ENCODE measurements around the gene RSRC2. TPM values are rescaled to one million over a fixed set of nuclear protein-coding genes. Genes with fewer than 3 reads are reported as not detected.
A peak's percentile ranks its signal among the peaks of the same experiment; 100 is the strongest.

The RSRC2 gene
- total RNA-seq, 2 experiments from 2014 or later = 339 to 341 TPM

DNA sequence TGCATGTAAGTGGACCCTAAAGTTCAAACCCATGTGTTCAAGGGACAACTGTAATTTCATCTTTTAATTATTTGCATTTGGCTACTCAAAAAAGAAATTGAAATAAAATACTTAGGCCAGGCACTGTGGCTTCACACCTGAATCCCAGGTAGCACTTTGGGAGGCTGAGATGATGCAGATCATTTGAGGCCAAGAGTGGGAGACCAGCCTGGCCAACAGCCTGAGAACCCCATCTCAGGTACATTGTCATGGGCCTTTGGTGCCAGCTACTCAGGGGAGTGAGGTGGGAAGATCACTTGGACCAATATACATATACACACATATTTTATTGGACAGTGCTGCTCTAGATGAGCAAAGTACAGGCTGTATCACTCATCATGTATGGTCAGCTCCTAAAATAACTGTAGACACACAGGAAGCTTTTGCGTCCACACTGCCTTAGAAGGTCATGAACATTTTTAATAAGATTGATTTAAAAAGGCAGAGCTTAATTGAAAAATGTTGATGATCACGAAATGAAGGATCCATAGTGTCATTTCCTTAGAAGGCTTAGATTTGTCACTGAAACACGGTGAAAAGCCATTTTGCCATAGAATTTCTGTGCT is 23.5 kb downstream of the RSRC2 start:
- peaks cover 24% of the 10 kb centered on the region for H3K4me1 ChIP-seq (ENCODE audit: insufficient read depth, low read length)
- ATAC-seq (ENCODE audit: poor library complexity) = no peak
- Mint-ChIP-seq H3K9me3 (no peaks in the 10 kb centered on the region), H3K4me3 (peak overlapping the region; percentile 54), H3K27ac (peak overlapping the region; percentile 36), H3K36me3 (ENCODE audit: low read depth) (peaks cover 78% of the 10 kb centered on the region), H3K27me3 (no peaks in the 10 kb centered on the region), H3K4me1 (ENCODE audit: low read depth) (peaks cover 38% of the 10 kb centered on the region)
- H3K36me3 ChIP-seq (ENCODE audit: insufficient read depth, low read length) = peaks cover 49% of the 10 kb centered on the region
- H3K9me3 ChIP-seq (ENCODE audit: control insufficient read depth in 1 of 2, insufficient read depth in 1 of 2, low read length in 2 of 2) = no peaks in the 10 kb centered on the region
- CTCF ChIA-PET = interaction anchor here (0.6 to 1.6 kb wide), 2 partner anchors 32 to 271 kb away, joined by 3 to 4 read pairs; partner anchors contain the start of gene CCDC62
- TF ChIP-seq, protein P1, sequence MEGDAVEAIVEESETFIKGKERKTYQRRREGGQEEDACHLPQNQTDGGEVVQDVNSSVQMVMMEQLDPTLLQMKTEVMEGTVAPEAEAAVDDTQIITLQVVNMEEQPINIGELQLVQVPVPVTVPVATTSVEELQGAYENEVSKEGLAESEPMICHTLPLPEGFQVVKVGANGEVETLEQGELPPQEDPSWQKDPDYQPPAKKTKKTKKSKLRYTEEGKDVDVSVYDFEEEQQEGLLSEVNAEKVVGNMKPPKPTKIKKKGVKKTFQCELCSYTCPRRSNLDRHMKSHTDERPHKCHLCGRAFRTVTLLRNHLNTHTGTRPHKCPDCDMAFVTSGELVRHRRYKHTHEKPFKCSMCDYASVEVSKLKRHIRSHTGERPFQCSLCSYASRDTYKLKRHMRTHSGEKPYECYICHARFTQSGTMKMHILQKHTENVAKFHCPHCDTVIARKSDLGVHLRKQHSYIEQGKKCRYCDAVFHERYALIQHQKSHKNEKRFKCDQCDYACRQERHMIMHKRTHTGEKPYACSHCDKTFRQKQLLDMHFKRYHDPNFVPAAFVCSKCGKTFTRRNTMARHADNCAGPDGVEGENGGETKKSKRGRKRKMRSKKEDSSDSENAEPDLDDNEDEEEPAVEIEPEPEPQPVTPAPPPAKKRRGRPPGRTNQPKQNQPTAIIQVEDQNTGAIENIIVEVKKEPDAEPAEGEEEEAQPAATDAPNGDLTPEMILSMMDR (IDR thresholded peaks at IDR 0.05) = no peak
- intact Hi-C loops (cut with DNase I, micrococcal nuclease) = loop anchor here in 1 of 2 experiments (10.0 kb wide), 1 partner anchor 238 kb away; the partner anchor contains the start of gene VPS33A
- no peak for DNase-seq
- H3K27ac ChIP-seq (ENCODE audit: low read depth in 1 of 2, low read length in 2 of 2) = peak overlapping the region in 1 of 2 donors; percentile 29
- H3K4me3 ChIP-seq (ENCODE audit: low read length) = no peak overlapping the region
- POLR2A ChIA-PET = interaction anchor here (1.1 to 7.3 kb wide), 3 partner anchors 9 to 23 kb away, joined by 3 to 208 read pairs (median 3); partner anchors contain the start of genes KNTC1 and RSRC2
- no peaks in the 10 kb centered on the region for H3K27me3 ChIP-seq (ENCODE audit: control insufficient read depth in 1 of 2, insufficient read depth in 2 of 2, low read length in 2 of 2)

DNA sequence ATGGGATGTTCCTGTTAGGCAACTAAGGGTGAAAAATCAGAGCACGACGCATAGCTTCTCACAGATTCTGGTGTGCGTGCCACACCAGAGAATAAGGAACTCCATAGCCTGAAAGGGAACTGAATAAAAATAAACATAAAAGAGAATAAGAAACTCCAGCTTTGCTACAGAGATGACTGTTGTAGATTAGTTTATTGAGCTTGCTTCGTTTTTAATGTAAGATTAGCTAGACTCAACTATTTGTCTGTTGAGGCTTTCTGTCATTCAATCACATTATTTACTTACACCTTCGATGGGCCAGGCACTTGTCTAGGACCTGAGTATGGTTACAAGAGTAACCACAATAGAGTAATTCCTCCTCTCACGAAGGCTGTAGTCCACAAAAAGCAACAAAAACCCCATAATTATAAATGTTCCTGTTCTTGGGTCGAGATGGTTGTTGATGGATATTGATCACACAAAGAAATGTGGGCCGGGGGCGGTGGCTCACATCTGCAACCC is 25.2 kb downstream of the RSRC2 start:
- H3K27ac ChIP-seq (ENCODE audit: low read depth in 1 of 2, low read length in 2 of 2) = peak overlapping the region; percentile 65 to 89
- peak overlapping the region; percentile 96 for H3K4me3 Mint-ChIP-seq
- no peaks in the 10 kb centered on the region for H3K27me3 Mint-ChIP-seq
- no peaks in the 10 kb centered on the region for H3K9me3 Mint-ChIP-seq
- intact Hi-C loops (cut with DNase I, micrococcal nuclease) = loop anchor here in 1 of 2 experiments (1.0 to 10.0 kb wide), 3 partner anchors 25 to 237 kb away; partner anchors contain the start of genes RSRC2 and VPS33A
- POLR2A ChIA-PET = interaction anchor here (0.6 to 7.3 kb wide), 26 partner anchors 9 to 1211 kb away, joined by 3 to 208 read pairs (median 4); partner anchors contain the start of genes ATP6V0A2, CLIP1, DDX55 and DENR
- ATAC-seq (ENCODE audit: poor library complexity) (no peak), DNase-seq (no peak)
- peaks cover 64% of the 10 kb centered on the region for H3K36me3 Mint-ChIP-seq (ENCODE audit: low read depth)
- peak overlapping the region; percentile 97 for H3K27ac Mint-ChIP-seq
- H3K9me3 ChIP-seq (ENCODE audit: control insufficient read depth in 1 of 2, insufficient read depth in 1 of 2, low read length in 2 of 2) = no peaks in the 10 kb centered on the region
- peak overlapping the region; percentile 80 for H3K4me3 ChIP-seq (ENCODE audit: low read length)
- CTCF ChIA-PET = interaction anchor here (1.0 to 2.1 kb wide), 10 partner anchors 9 to 707 kb away, joined by 3 to 22 read pairs (median 4); partner anchors contain the start of genes CLIP1, DENR, KNTC1 and RSRC2
- H3K36me3 ChIP-seq (ENCODE audit: insufficient read depth, low read length) = peaks cover 33% of the 10 kb centered on the region
- H3K27me3 ChIP-seq (ENCODE audit: control insufficient read depth in 1 of 2, insufficient read depth in 2 of 2, low read length in 2 of 2) = no peaks in the 10 kb centered on the region
- peaks cover 41% of the 10 kb centered on the region for H3K4me1 ChIP-seq (ENCODE audit: insufficient read depth, low read length)
- H3K4me1 Mint-ChIP-seq (ENCODE audit: low read depth) = peaks cover 47% of the 10 kb centered on the region
- TF ChIP-seq, protein P1 (IDR thresholded peaks at IDR 0.05) = no peak

DNA sequence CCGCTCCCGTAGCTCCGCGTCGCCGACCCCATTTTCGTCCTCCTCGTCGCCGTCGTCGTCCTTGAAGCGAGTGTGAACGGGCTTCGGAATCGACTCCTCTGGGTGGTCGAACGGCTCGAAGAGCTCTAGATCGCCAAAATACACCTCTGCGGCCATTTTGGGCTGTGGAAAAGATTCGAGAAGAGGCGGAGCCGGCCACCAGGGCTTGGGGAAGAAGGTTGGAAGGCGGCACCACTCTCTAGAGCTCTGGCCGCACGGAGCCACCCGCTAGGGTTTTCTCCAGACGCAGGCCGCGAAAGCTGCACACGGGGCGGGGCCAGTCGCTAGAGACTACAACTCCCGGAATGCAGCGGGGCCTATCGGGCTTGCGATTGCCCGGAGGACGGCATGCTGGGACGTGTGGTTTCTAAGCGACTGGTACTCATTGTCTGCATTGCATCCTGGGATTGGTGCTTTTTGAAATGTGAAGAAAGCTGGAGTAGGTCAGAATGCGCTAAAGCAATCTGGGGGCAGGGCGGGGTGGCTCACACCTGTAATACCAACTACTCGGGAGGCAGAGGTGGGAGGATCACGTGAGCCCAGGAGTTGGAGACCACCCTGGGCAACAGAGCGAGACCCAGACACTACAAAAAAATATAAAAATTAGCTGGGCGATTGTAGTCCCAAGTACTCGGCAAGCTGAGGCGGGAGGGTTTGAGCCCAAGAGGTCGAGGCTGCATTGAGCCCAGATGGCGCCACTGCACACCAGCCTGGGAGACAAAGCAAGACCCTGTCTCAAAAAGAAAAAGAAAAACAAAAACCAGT is 25.8 kb downstream of the RSRC2 start, which contains the start of gene ZCCHC8:
TSS of gene ZCCHC8 (minus strand) at position 248 of the 804 bp plus-strand sequence. CDS start at position 156, 92 bp downstream.
- no peaks in the 10 kb centered on the region for H3K27me3 ChIP-seq (ENCODE audit: control insufficient read depth in 1 of 2, insufficient read depth in 2 of 2, low read length in 2 of 2)
- intact Hi-C loops (cut with DNase I, micrococcal nuclease) = loop anchor here (1.0 to 10.0 kb wide), 5 partner anchors 25 to 251 kb away; partner anchors contain the start of genes DENR (in 1 of the 2), KNTC1 (in 1 of the 2), RSRC2 (in 1 of the 2) and VPS33A (in 1 of the 2)
- H3K27me3 Mint-ChIP-seq = no peaks in the 10 kb centered on the region
- DNase-seq = peak; percentile 91 to 99 (median 96)
- H3K36me3 ChIP-seq (ENCODE audit: insufficient read depth, low read length) = peaks cover 28% of the 10 kb centered on the region
- ChIA-PET CTCF (interaction anchor here (0.6 to 2.1 kb wide), 12 partner anchors 10 to 706 kb away, joined by 3 to 22 read pairs (median 4); partner anchors contain the start of genes CLIP1, DENR, KNTC1 and RSRC2), POLR2A (interaction anchor here (0.6 to 7.3 kb wide), 32 partner anchors 9 to 1211 kb away, joined by 3 to 208 read pairs (median 4); partner anchors contain the start of genes ATP6V0A2, CLIP1, DDX55 and DENR)
- no peaks in the 10 kb centered on the region for H3K9me3 ChIP-seq (ENCODE audit: control insufficient read depth in 1 of 2, insufficient read depth in 1 of 2, low read length in 2 of 2)
- H3K9me3 Mint-ChIP-seq = no peaks in the 10 kb centered on the region
- peaks cover 43% of the 10 kb centered on the region for H3K4me1 ChIP-seq (ENCODE audit: insufficient read depth, low read length)
- TF ChIP-seq, protein P1 (IDR thresholded peaks at IDR 0.05) = no peak
- peak within 1 kb of the TSS; percentile 96 for H3K4me3 Mint-ChIP-seq
- peaks cover 49% of the 10 kb centered on the region for H3K4me1 Mint-ChIP-seq (ENCODE audit: low read depth)
- peak within 1 kb of the TSS; percentile 88 to 89 for H3K27ac ChIP-seq (ENCODE audit: low read depth in 1 of 2, low read length in 2 of 2)
- H3K36me3 Mint-ChIP-seq (ENCODE audit: low read depth) = peaks cover 59% of the 10 kb centered on the region
- peak within 1 kb of the TSS; percentile 97 for H3K27ac Mint-ChIP-seq
- peak; percentile 92 for ATAC-seq (ENCODE audit: poor library complexity)
- peak within 1 kb of the TSS; percentile 80 for H3K4me3 ChIP-seq (ENCODE audit: low read length)
